RWPE2 (cell line): Measurements from ENCODE around the gene CRMP1.

ENCODE experiments used
- ATAC-seq: fragments of 200-7000 bp; cut with Tn5 transposase; 3 replicates; pipeline ENCODE4 v1.9.1; 2021; ENCODE audit warnings: low read depth
- DNase-seq: peaks from one replicate; pipeline ENCODE4 v3.0.0-alpha.2; 2020; ENCODE audit warnings: low spot score
- H3K27ac ChIP-seq: fragments of 450-650 bp; 2 replicates; pipeline ENCODE4 v1.5.1; 2017; ENCODE audit warnings: mild to moderate bottlenecking; ENCODE audit not compliant: poor library complexity, severe bottlenecking
- H3K27me3 ChIP-seq: fragments of 250-450 bp; sonication (Bioruptor Pico); 2 replicates; pipeline ENCODE4 v1.5.1; 2021; ENCODE audit warnings: mild to moderate bottlenecking, moderate library complexity; ENCODE audit not compliant: insufficient read depth, poor library complexity, severe bottlenecking
- H3K36me3 ChIP-seq: fragments of 250-450 bp; sonication (Bioruptor Pico); 2 replicates; pipeline ENCODE4 v1.5.1; 2020; ENCODE audit warnings: low read depth, mild to moderate bottlenecking, moderate library complexity
- H3K4me1 ChIP-seq: fragments of 250-450 bp; sonication (Bioruptor Pico); 2 replicates; pipeline ENCODE4 v1.5.1; 2021; ENCODE audit warnings: mild to moderate bottlenecking, moderate library complexity; ENCODE audit not compliant: insufficient read depth, poor library complexity, severe bottlenecking
- H3K4me3 ChIP-seq: fragments of 250-450 bp; sonication (Bioruptor Pico); 2 replicates; pipeline ENCODE4 v1.5.1; 2021; ENCODE audit warnings: mild to moderate bottlenecking, moderate library complexity; ENCODE audit not compliant: severe bottlenecking
- H3K9me3 ChIP-seq: fragments of 250-450 bp; sonication (Bioruptor Pico); 2 replicates; pipeline ENCODE4 v1.5.1; 2021; ENCODE audit warnings: mild to moderate bottlenecking, moderate library complexity; ENCODE audit not compliant: severe bottlenecking
- CTCF ChIP-seq: fragments of 450-650 bp; IDR thresholded peaks from one replicate; pipeline ENCODE4 v1.5.1; 2017; ENCODE audit warnings: mild to moderate bottlenecking, moderate library complexity; ENCODE audit not compliant: poor library complexity, severe bottlenecking

CRMP1 gene

GRCh38 chr4:5893004-5893580 is at the start of gene CRMP1:
Gene CRMP1, minus strand, starts transcription at chr4:5893086. Its CDS starts 117 bp downstream, at chr4:5892969.
- ATAC-seq (no peak), DNase-seq (no peak)
- Histone ChIP-seq H3K9me3 (no peaks in the 10 kb centered on the region), H3K36me3 (no peaks in the 10 kb centered on the region), H3K4me1 (no peaks in the 10 kb centered on the region), H3K4me3 (no peak within 1 kb of the TSS), H3K27me3 (peaks cover 77% of the 10 kb centered on the region), H3K27ac (no peak within 1 kb of the TSS)
- no peak for TF ChIP-seq CTCF

GRCh38 chr4:5941601-5942000 is 48.7 kb upstream of the CRMP1 start:
- Histone ChIP-seq H3K27me3 (peaks cover 4% of the 10 kb centered on the region), H3K36me3 (no peaks in the 10 kb centered on the region), H3K4me1 (no peaks in the 10 kb centered on the region), H3K9me3 (peaks cover 2% of the 10 kb centered on the region), H3K4me3 (no peak overlapping the region), H3K27ac (no peak overlapping the region)
- DNase-seq (peak; percentile 2), ATAC-seq (no peak)
- no peak for TF ChIP-seq CTCF

GRCh38 chr4:5940470-5941203 is 47.8 kb upstream of the CRMP1 start:
- Histone ChIP-seq H3K27ac (no peak overlapping the region), H3K9me3 (no peaks in the 10 kb centered on the region), H3K36me3 (no peaks in the 10 kb centered on the region), H3K4me3 (no peak overlapping the region), H3K27me3 (peaks cover 4% of the 10 kb centered on the region), H3K4me1 (no peaks in the 10 kb centered on the region)
- DNase-seq = peak; percentile 19
- 0 out of 3 replicates have a peak, but pooled peaks have one; percentile 23 for ATAC-seq
- TF ChIP-seq CTCF = no peak

GRCh38 chr4:5933996-5934831 is 41.3 kb upstream of the CRMP1 start:
- DNase-seq = no peak
- no peaks in the 10 kb centered on the region for H3K4me1 ChIP-seq
- no peak overlapping the region for H3K4me3 ChIP-seq
- no peak for ATAC-seq
- TF ChIP-seq CTCF = no peak
- no peak overlapping the region for H3K27ac ChIP-seq
- H3K27me3 ChIP-seq = peaks cover 40% of the 10 kb centered on the region
- H3K9me3 ChIP-seq = no peaks in the 10 kb centered on the region
- H3K36me3 ChIP-seq = no peaks in the 10 kb centered on the region
